ENCODE data around the gene CCDC87.
"Not testable (repeated sequence)": the region's sequence is repeated elsewhere in the genome, so short reads cannot be mapped to it uniquely, and the experiment has no call there.

Gene CCDC87

GRCh38 chr11:66614073-66614472 lies 21.2 kb upstream of the CCDC87 start:
- DNase-seq, result no peak

GRCh38 chr11:66612458-66612857 lies 19.6 kb upstream of the CCDC87 start:
- DNase-seq, result no peak

GRCh38 chr11:66609721-66610617 lies 17.1 kb upstream of the CCDC87 start:
- DNase-seq, result no peak

GRCh38 chr11:66607126-66607834 lies 14.4 kb upstream of the CCDC87 start:
- no peak for DNase-seq

- DNase-seq, result not testable (repeated sequence)
Measured at GRCh38 chr11:66606608-66607007, 13.7 kb upstream of the CCDC87 start.

- DNase-seq, result no peak
Measured at GRCh38 chr11:66604155-66604554, 11.3 kb upstream of the CCDC87 start.

GRCh38 chr11:66603072-66603471 lies 10.2 kb upstream of the CCDC87 start:
- DNase-seq, result no peak

GRCh38 chr11:66600631-66601233 lies 7.9 kb upstream of the CCDC87 start:
- no peak for DNase-seq

- DNase-seq, result no peak
Measured at GRCh38 chr11:66600219-66600618, 7.4 kb upstream of the CCDC87 start.

GRCh38 chr11:66598993-66599392 lies 6.1 kb upstream of the CCDC87 start:
- no peak for DNase-seq

GRCh38 chr11:66595245-66595904 lies 2.5 kb upstream of the CCDC87 start:
- DNase-seq, result no peak

- no peak for DNase-seq
Measured at GRCh38 chr11:66593650-66594049, 787 bp upstream of the CCDC87 start.

GRCh38 chr11:66593303-66593635 lies 406 bp upstream of the CCDC87 start:
- DNase-seq, result no peak

GRCh38 chr11:66591175-66591574 lies 1.7 kb downstream of the CCDC87 start:
- DNase-seq, result no peak

- DNase-seq, result no peak
Measured at GRCh38 chr11:66589996-66590675, 2.7 kb downstream of the CCDC87 start.

- not testable (repeated sequence) for DNase-seq
Measured at GRCh38 chr11:66589315-66589714, 3.5 kb downstream of the CCDC87 start.

- no peak for DNase-seq
Measured at GRCh38 chr11:66586136-66586535, 6.7 kb downstream of the CCDC87 start.

GRCh38 chr11:66585447-66585846 lies 7.4 kb downstream of the CCDC87 start:
- not testable (repeated sequence) for DNase-seq

- not testable (repeated sequence) for DNase-seq
Measured at GRCh38 chr11:66582565-66583147, 10.2 kb downstream of the CCDC87 start.

- DNase-seq, result no peak
Measured at GRCh38 chr11:66581261-66581660, 11.6 kb downstream of the CCDC87 start.

- DNase-seq, result no peak
Measured at GRCh38 chr11:66580803-66581202, 12.1 kb downstream of the CCDC87 start.

- no peak for DNase-seq
Measured at GRCh38 chr11:66579017-66579606, 13.8 kb downstream of the CCDC87 start.

Data from NCI-H510A (cell line).